ENCODE results near the gene IRF6. TPM values are rescaled to one million over a fixed set of nuclear protein-coding genes. Genes with fewer than 3 reads are reported as not detected.

Gene IRF6
- total and polyA plus RNA-seq, 2 of the 8 experiments (the other 6 are each of a cell fraction or from before 2014, with no cell fraction given) = 9.6 to 13.4 TPM

GRCh38 chr1:209790286-209791193 is 15.4 kb downstream of the IRF6 start (continued):
- TF ChIP-seq RAD21 (IDR thresholded peaks at IDR 0.05 in 1 of 2, conservative IDR thresholded peaks at IDR 0.05 in 1 of 2; ENCODE audit: low read depth in 2 of 2, low read length in 2 of 2) (no peak), GTF2F1 (IDR thresholded peaks at IDR 0.05; ENCODE audit: borderline replicate concordance, low read depth, low read length) (no peak), KDM1A (IDR thresholded peaks at IDR 0.05; ENCODE audit: borderline replicate concordance, low read length) (no peak), SIX5 (IDR thresholded peaks at IDR 0.05; ENCODE audit: low read depth, low read length) (no peak), ATF2 (IDR thresholded peaks at IDR 0.05; ENCODE audit: low read length) (no peak), EZH2 (IDR thresholded peaks at IDR 0.05; ENCODE audit: low read depth, low read length, severe bottlenecking) (no peak), SP1 (IDR thresholded peaks at IDR 0.05; ENCODE audit: low read depth, low read length) (no peak), CTCF (IDR thresholded peaks at IDR 0.05; ENCODE audit: control extremely low read depth in 1 of 3, insufficient read depth in 1 of 3, low read depth in 1 of 3, low read length in 3 of 3) (no peak)

Data from H1 (cell line).